CD8-positive, alpha-beta memory T cell (primary cell): ENCODE data around the gene LRCH1. TPM values are rescaled to one million over a fixed set of nuclear protein-coding genes. Genes with fewer than 3 reads are reported as not detected.

ENCODE experiments used
- CTCF ChIA-PET: fragments of 350-600 bp; sonication (Branson Sonifier 250); formaldehyde crosslinking; loops from one replicate; lab custom pipeline; 2021; ENCODE audit warnings: antibody characterized with exemption; lab: Charles Lee
- POLR2A ChIA-PET: fragments of 350-600 bp; sonication (Branson Sonifier 250); formaldehyde crosslinking; loops from one replicate; lab custom pipeline; 2021; ENCODE audit warnings: antibody characterized with exemption; lab: Charles Lee
- DNase-seq, 5 donors: peaks; one replicate each; pipeline versions ENCODE4 v3.0.0 to v3.0.0-alpha.2; 2020 to 2022; ENCODE audit warnings: mixed read lengths in 1 of 5
- H3K27ac ChIP-seq: one replicate; pipeline ENCODE4 v1.7.0; 2013; ENCODE audit warnings: low read depth, mild to moderate bottlenecking, low read length, moderate library complexity
- H3K27me3 ChIP-seq: 2 replicates; pipeline ENCODE4 v1.7.0; 2013; ENCODE audit warnings: low read length, mild to moderate bottlenecking; ENCODE audit not compliant: insufficient read depth, poor library complexity, severe bottlenecking
- H3K36me3 ChIP-seq: 2 replicates; pipeline ENCODE4 v1.7.0; 2013; ENCODE audit warnings: mild to moderate bottlenecking, low read length, moderate library complexity; ENCODE audit not compliant: insufficient read depth
- H3K4me1 ChIP-seq: 2 replicates; pipeline ENCODE4 v1.7.0; 2013; ENCODE audit warnings: mild to moderate bottlenecking, low read length, moderate library complexity; ENCODE audit not compliant: insufficient read depth
- H3K4me3 ChIP-seq: 2 replicates; pipeline ENCODE4 v1.7.0; 2013; ENCODE audit warnings: mild to moderate bottlenecking, low read length
- H3K9me3 ChIP-seq: 2 replicates; pipeline ENCODE4 v1.7.0; 2013; ENCODE audit warnings: mild to moderate bottlenecking, low read length
- H3K27ac Mint-ChIP-seq, 8 donors: one replicate each; pipeline ENCODE4 v1.8.0; 2020 to 2021; ENCODE audit warnings: mixed read lengths in 8 of 8, mild to moderate bottlenecking in 6 of 8, inconsistent platforms in 3 of 8, moderate library complexity in 3 of 8
- H3K27me3 Mint-ChIP-seq, 2 donors: one replicate each; pipeline ENCODE4 v1.8.0; 2020 to 2021; ENCODE audit warnings: mixed read lengths in 2 of 2, mild to moderate bottlenecking in 1 of 2, moderate library complexity in 1 of 2
- H3K36me3 Mint-ChIP-seq, 3 donors: one replicate each; pipeline ENCODE4 v1.8.0; 2020 to 2021; ENCODE audit warnings: mixed read lengths in 3 of 3, inconsistent platforms in 1 of 3, mild to moderate bottlenecking in 1 of 3
- H3K4me1 Mint-ChIP-seq, 3 donors: one replicate each; pipeline ENCODE4 v1.8.0; 2020 to 2021; ENCODE audit warnings: mixed read lengths in 3 of 3, inconsistent platforms in 1 of 3, mild to moderate bottlenecking in 1 of 3
- H3K4me3 Mint-ChIP-seq, 7 donors: one replicate each; pipeline ENCODE4 v1.8.0; 2020 to 2021; ENCODE audit warnings: mixed read lengths in 7 of 7, mild to moderate bottlenecking in 6 of 7, moderate library complexity in 4 of 7, inconsistent platforms in 2 of 7
- H3K9me3 Mint-ChIP-seq, 5 donors: one replicate each; pipeline ENCODE4 v1.8.0; 2020 to 2022; ENCODE audit warnings: mixed read lengths in 5 of 5, mild to moderate bottlenecking in 3 of 5, moderate library complexity in 2 of 5, inconsistent platforms in 1 of 5
- polyA plus RNA-seq: library from polyadenylated mRNA; unstranded; fragments of 300-500 nt; fragmentation: Illumina TruSeq; gene quantifications from one replicate; pipeline ENCODE4 v1.2.3, GENCODE V29; 2021
- total RNA-seq, 2 experiments: library from RNA; stranded (reverse); gene quantifications; one replicate each; pipeline ENCODE4 v1.2.3, GENCODE V29; 2021

Gene LRCH1
- total and polyA plus RNA-seq, 3 experiments from 2014 or later, result 4.9 to 17.8 (median 16.7) TPM

GRCh38 chr13:46639033-46639981 is 86.3 kb downstream of the LRCH1 start:
- no peak overlapping the region for H3K27ac Mint-ChIP-seq
- H3K9me3 ChIP-seq, result no peaks in the 10 kb centered on the region
- H3K36me3 Mint-ChIP-seq, result peaks cover 0 to 9% (median 0%) of the 10 kb centered on the region in 3 donors
- no peaks in the 10 kb centered on the region for H3K4me1 ChIP-seq
- no peak overlapping the region for H3K4me3 Mint-ChIP-seq
- H3K27me3 ChIP-seq, result no peaks in the 10 kb centered on the region
- peaks cover 0 to 2% of the 10 kb centered on the region in 2 donors for H3K27me3 Mint-ChIP-seq
- no peak for DNase-seq
- H3K4me3 ChIP-seq, result no peak overlapping the region
- H3K27ac ChIP-seq, result no peak overlapping the region
- H3K9me3 Mint-ChIP-seq, result no peaks in the 10 kb centered on the region
- peaks cover 53 to 74% (median 71%) of the 10 kb centered on the region in 3 donors for H3K4me1 Mint-ChIP-seq
- ChIA-PET CTCF (interaction anchor here (0.8 kb wide), 1 partner anchor 9 kb away, joined by 3 read pairs; no protein-coding TSS in a partner anchor), POLR2A (no interaction called here)
- no peaks in the 10 kb centered on the region for H3K36me3 ChIP-seq

GRCh38 chr13:46640843-46641242 is 87.9 kb downstream of the LRCH1 start:
- H3K27me3 ChIP-seq, result no peaks in the 10 kb centered on the region
- peaks cover 0 to 6% (median 0%) of the 10 kb centered on the region in 3 donors for H3K36me3 Mint-ChIP-seq
- no peaks in the 10 kb centered on the region for H3K9me3 ChIP-seq
- H3K4me1 ChIP-seq, result no peaks in the 10 kb centered on the region
- no peaks in the 10 kb centered on the region for H3K36me3 ChIP-seq
- H3K4me3 Mint-ChIP-seq, result no peak overlapping the region
- H3K27ac ChIP-seq, result no peak overlapping the region
- POLR2A ChIA-PET, result no interaction called here
- DNase-seq, result no peak
- peaks cover 57 to 77% (median 73%) of the 10 kb centered on the region in 3 donors for H3K4me1 Mint-ChIP-seq
- H3K27me3 Mint-ChIP-seq, result peaks cover 0 to 2% of the 10 kb centered on the region in 2 donors
- CTCF ChIA-PET, result no interaction called here
- no peak overlapping the region for H3K4me3 ChIP-seq
- H3K27ac Mint-ChIP-seq, result peak overlapping the region in 1 of 8 donors; percentile 39
- H3K9me3 Mint-ChIP-seq, result no peaks in the 10 kb centered on the region

GRCh38 chr13:46641274-46642081 is 88.5 kb downstream of the LRCH1 start:
- H3K4me3 ChIP-seq, result no peak overlapping the region
- Mint-ChIP-seq H3K4me1 (peaks cover 57 to 78% (median 75%) of the 10 kb centered on the region in 3 donors), H3K4me3 (peak overlapping the region in 2 of 7 donors; percentile 22 to 24), H3K9me3 (no peaks in the 10 kb centered on the region), H3K27ac (peak overlapping the region in 2 of 8 donors; percentile 39 to 62), H3K27me3 (peaks cover 0 to 2% of the 10 kb centered on the region in 2 donors), H3K36me3 (peaks cover 0 to 5% (median 0%) of the 10 kb centered on the region in 3 donors)
- DNase-seq, result no peak
- H3K36me3 ChIP-seq, result no peaks in the 10 kb centered on the region
- no peaks in the 10 kb centered on the region for H3K9me3 ChIP-seq
- H3K27ac ChIP-seq, result no peak overlapping the region
- no peaks in the 10 kb centered on the region for H3K4me1 ChIP-seq
- H3K27me3 ChIP-seq, result no peaks in the 10 kb centered on the region
- CTCF ChIA-PET, result no interaction called here
- POLR2A ChIA-PET, result no interaction called here

GRCh38 chr13:46642254-46642653 is 89.3 kb downstream of the LRCH1 start:
- Histone ChIP-seq H3K27me3 (no peaks in the 10 kb centered on the region), H3K9me3 (no peaks in the 10 kb centered on the region), H3K4me3 (no peak overlapping the region), H3K36me3 (no peaks in the 10 kb centered on the region), H3K4me1 (no peaks in the 10 kb centered on the region), H3K27ac (no peak overlapping the region)
- no peaks in the 10 kb centered on the region for H3K9me3 Mint-ChIP-seq
- peak overlapping the region in 1 of 8 donors; percentile 10 for H3K27ac Mint-ChIP-seq
- H3K4me3 Mint-ChIP-seq, result no peak overlapping the region
- ChIA-PET CTCF (no interaction called here), POLR2A (no interaction called here)
- peaks cover 0 to 2% of the 10 kb centered on the region in 2 donors for H3K27me3 Mint-ChIP-seq
- DNase-seq, result no peak
- H3K36me3 Mint-ChIP-seq, result peaks cover 0 to 3% (median 0%) of the 10 kb centered on the region in 3 donors
- H3K4me1 Mint-ChIP-seq, result peaks cover 51 to 73% (median 68%) of the 10 kb centered on the region in 3 donors

DNA sequence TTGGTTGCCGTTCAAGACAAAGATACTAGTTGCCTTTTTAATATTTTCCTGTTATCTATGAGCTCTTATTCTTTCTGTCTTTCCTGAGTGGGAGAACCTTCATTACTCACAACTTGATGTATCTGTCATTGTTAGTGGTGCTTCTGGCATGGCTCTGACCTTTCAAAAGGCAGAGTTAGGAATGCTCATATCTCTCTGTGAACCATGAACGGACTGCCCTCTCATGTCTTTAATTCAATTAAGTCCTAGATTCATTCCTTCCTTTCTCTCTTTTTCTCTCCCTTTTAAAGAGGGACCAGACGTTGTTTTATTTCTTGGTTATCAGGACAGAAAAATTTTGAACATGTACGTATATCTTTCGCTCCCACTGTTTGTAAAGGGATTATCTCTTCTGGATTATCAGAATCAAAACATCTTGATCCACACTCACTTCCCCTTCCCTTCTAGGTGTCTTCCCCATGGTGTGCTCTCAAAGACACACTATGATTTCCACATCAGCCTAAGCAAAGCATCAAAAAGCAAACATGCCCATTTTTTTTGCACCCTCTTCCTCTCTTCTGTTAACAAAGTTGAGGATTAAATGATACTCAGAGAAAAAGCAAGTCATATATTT is 90.3 kb downstream of the LRCH1 start:
- DNase-seq, result no peak
- ChIA-PET CTCF (no interaction called here), POLR2A (no interaction called here)
- Histone ChIP-seq H3K4me1 (no peaks in the 10 kb centered on the region), H3K36me3 (no peaks in the 10 kb centered on the region), H3K4me3 (no peak overlapping the region), H3K27ac (no peak overlapping the region), H3K9me3 (no peaks in the 10 kb centered on the region), H3K27me3 (no peaks in the 10 kb centered on the region)
- H3K36me3 Mint-ChIP-seq, result no peaks in the 10 kb centered on the region
- no peaks in the 10 kb centered on the region for H3K9me3 Mint-ChIP-seq
- H3K27me3 Mint-ChIP-seq, result peaks cover 0 to 2% of the 10 kb centered on the region in 2 donors
- H3K4me1 Mint-ChIP-seq, result peaks cover 53 to 78% (median 77%) of the 10 kb centered on the region in 3 donors
- peak overlapping the region in 1 of 8 donors; percentile 11 for H3K27ac Mint-ChIP-seq
- no peak overlapping the region for H3K4me3 Mint-ChIP-seq

DNA sequence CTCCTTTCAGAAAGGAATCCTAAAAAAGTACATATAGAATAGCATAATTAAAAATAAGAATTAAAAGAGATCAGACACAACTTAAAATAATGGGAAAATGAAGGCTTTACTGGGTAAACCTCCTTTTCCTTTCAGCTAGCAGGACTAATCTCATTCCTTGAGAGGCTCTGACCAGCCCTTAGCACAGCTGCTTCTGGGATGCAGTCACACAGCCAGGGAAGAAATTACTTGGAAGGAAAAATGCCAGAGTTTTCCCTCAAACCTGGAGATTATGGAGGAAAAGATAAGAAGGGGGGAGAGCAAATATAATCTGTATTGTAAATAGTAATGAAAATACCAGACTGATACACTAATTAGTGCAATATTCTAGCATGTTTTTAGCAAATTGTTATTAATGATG is 91.8 kb downstream of the LRCH1 start:
- Mint-ChIP-seq H3K27me3 (peaks cover 0 to 2% of the 10 kb centered on the region in 2 donors), H3K27ac (peak overlapping the region in 2 of 8 donors; percentile 20 to 65), H3K4me3 (no peak overlapping the region), H3K36me3 (no peaks in the 10 kb centered on the region), H3K4me1 (peaks cover 48 to 75% (median 75%) of the 10 kb centered on the region in 3 donors), H3K9me3 (no peaks in the 10 kb centered on the region)
- no peaks in the 10 kb centered on the region for H3K9me3 ChIP-seq
- DNase-seq, result no peak
- H3K27ac ChIP-seq, result no peak overlapping the region
- H3K4me3 ChIP-seq, result no peak overlapping the region
- CTCF ChIA-PET, result interaction anchor here (1.1 kb wide), 1 partner anchor 16 kb away, joined by 3 read pairs; no protein-coding TSS in a partner anchor
- H3K36me3 ChIP-seq, result no peaks in the 10 kb centered on the region
- H3K4me1 ChIP-seq, result no peaks in the 10 kb centered on the region
- H3K27me3 ChIP-seq, result no peaks in the 10 kb centered on the region
- POLR2A ChIA-PET, result no interaction called here

DNA sequence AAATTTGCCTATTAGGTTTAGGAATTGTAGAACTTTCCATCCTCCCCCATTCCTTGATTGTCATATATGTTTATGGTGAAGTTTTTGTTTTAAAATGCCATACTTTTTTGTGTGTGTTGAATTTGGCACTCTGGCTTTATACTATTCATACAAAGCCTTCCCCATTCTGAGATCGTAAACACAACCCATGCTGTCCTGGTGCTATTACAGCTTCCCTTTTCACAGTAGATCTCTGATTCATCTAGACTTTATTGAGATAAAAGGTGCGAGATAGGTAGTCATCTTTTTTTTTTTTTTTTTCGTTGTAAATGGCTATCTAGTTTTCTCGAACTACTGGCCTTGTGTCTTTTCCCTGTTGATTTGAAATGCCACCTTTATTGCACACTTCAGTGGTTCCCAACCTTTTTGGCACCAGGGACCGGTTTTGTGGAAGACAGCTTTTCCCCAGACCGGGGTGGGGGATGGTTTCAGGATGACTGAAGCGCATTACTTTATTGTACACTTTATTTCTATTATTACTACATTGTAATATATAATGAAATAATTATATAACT is 94.6 kb downstream of the LRCH1 start:
- H3K4me1 ChIP-seq, result peaks cover 4% of the 10 kb centered on the region
- CTCF ChIA-PET, result no interaction called here
- no peaks in the 10 kb centered on the region for H3K27me3 Mint-ChIP-seq
- no peaks in the 10 kb centered on the region for H3K9me3 Mint-ChIP-seq
- H3K27ac ChIP-seq, result no peak overlapping the region
- POLR2A ChIA-PET, result no interaction called here
- H3K4me3 Mint-ChIP-seq, result no peak overlapping the region
- DNase-seq, result no peak
- no peaks in the 10 kb centered on the region for H3K9me3 ChIP-seq
- no peaks in the 10 kb centered on the region for H3K27me3 ChIP-seq
- H3K27ac Mint-ChIP-seq, result peak overlapping the region in 1 of 8 donors; percentile 17
- H3K4me1 Mint-ChIP-seq, result peaks cover 34 to 66% (median 65%) of the 10 kb centered on the region in 3 donors
- H3K4me3 ChIP-seq, result no peak overlapping the region
- H3K36me3 Mint-ChIP-seq, result peaks cover 4 to 15% (median 9%) of the 10 kb centered on the region in 3 donors
- H3K36me3 ChIP-seq, result no peaks in the 10 kb centered on the region
